Heart left ventricle (tissue), 13 donors: ENCODE data around the gene OR10X1.

Experiments
- CTCF ChIP-seq, 12 donors: fragments of 200-600 bp; sonication (generic) in 4 of 12; IDR thresholded peaks; one replicate each; pipeline versions ENCODE4 v1.5.0 to v1.8.0; 2018 to 2022; ENCODE audit warnings: antibody characterized with exemption in 12 of 12, mild to moderate bottlenecking in 5 of 12
- POLR2A ChIP-seq, 2 donors: fragments of 450-650 bp; IDR thresholded peaks; one replicate each; pipeline ENCODE4 v1.6.1; 2017; ENCODE audit warnings: antibody characterized with exemption in 2 of 2, mild to moderate bottlenecking in 2 of 2, moderate library complexity in 2 of 2
- donor health status: ischemic (EF 13 %, LVEDD 7.1; RV severe dilation, severe dysfunction).
- donor health status: DM: no; HTN: yes; CAD: no.
- donor health status: DM: no; HTN: no; CAD: no.
- donor health status: ischemic (EF 25% LVEDD 6.9; RV normal size, moderate dysfunction).
- donor health status: ischemic (EF 25% LVEDD 5.7; RV mildly dilated, moderate dysfunction).
- donor health status: ischemic (EF 35%, LVEDD 5.7; RV mildly dilated, moderate dysfunction).
- donor health status: nonischemic (EF 11% LVEDD 7.7; RV severe dilation, severe dysfunction).
- donor health status: DM: yes; HTN: yes; CAD: no.
- donor health status: PGD.
- donor health status: ischemic (EF 29% LVEDD 5.4; RV normal size, mild dysfunction).
- donor health status: nonischemic (EF 23%, LVEDD 6.1; RV moderate dilation, normal function).

GRCh38 chr1:158600735-158601134 is 21.0 kb upstream of the OR10X1 start:
- no peak for TF ChIP-seq CTCF (IDR thresholded peaks at IDR 0.05)
- TF ChIP-seq POLR2A (IDR thresholded peaks at IDR 0.05) = no peak
